HepG2 (cell line): ENCODE data around the gene TCF19. TPM values are rescaled to one million over a fixed set of nuclear protein-coding genes. Genes with fewer than 3 reads are reported as not detected.
A peak's percentile ranks its signal among the peaks of the same experiment; 100 is the strongest.

Experiments used
- ARHGAP35 ChIP-seq: sonication (generic); formaldehyde crosslinking; IDR thresholded peaks from 2 replicates; pipeline ENCODE4 v1.9.0; 2022; ENCODE audit warnings: mild to moderate bottlenecking, inconsistent platforms, moderate library complexity, missing genetic modification reagents, borderline replicate concordance
- FOXO4 ChIP-seq: sonication (generic); formaldehyde crosslinking; conservative IDR thresholded peaks from 2 replicates; pipeline ENCODE4 v1.8.1; 2023; ENCODE audit warnings: missing genetic modification reagents
- GTF2F1 ChIP-seq: fragments of 150-350 bp; IDR thresholded peaks from 2 replicates; pipeline ENCODE4 v1.6.1; 2014; ENCODE audit warnings: low read length
- JARID2 ChIP-seq: sonication (generic); formaldehyde crosslinking; IDR thresholded peaks from 2 replicates; pipeline ENCODE4 v1.8.1; 2023; ENCODE audit warnings: missing genetic modification reagents, inconsistent platforms; ENCODE audit not compliant: insufficient replicate concordance
- MXD3 ChIP-seq: IDR thresholded peaks from 2 replicates; pipeline ENCODE4 v1.6.1; 2016; ENCODE audit warnings: mild to moderate bottlenecking, missing biosample characterization, missing genetic modification reagents
- MZF1 ChIP-seq: sonication (generic); formaldehyde crosslinking; IDR thresholded peaks from 2 replicates; pipeline ENCODE4 v1.8.1; 2023; ENCODE audit warnings: mild to moderate bottlenecking, missing genetic modification reagents, borderline replicate concordance
- SAFB2 ChIP-seq: sonication (generic); formaldehyde crosslinking; IDR thresholded peaks from 2 replicates; pipeline ENCODE4 v1.5.1; 2020; ENCODE audit warnings: missing genetic modification reagents, low read depth, mild to moderate bottlenecking, borderline replicate concordance
- SIX4 ChIP-seq: sonication (generic); formaldehyde crosslinking; IDR thresholded peaks from 2 replicates; pipeline ENCODE4 v1.4.0; 2020; ENCODE audit warnings: missing genetic modification reagents
- TEAD2 ChIP-seq: sonication (generic); formaldehyde crosslinking; IDR thresholded peaks from 2 replicates; pipeline ENCODE4 v1.9.0; 2021; ENCODE audit warnings: missing genetic modification reagents
- ZBTB4 ChIP-seq: sonication (generic); formaldehyde crosslinking; IDR thresholded peaks from 2 replicates; pipeline ENCODE4 v1.4.0; 2020; ENCODE audit warnings: missing genetic modification reagents, mild to moderate bottlenecking, borderline replicate concordance
- ZNF503 ChIP-seq: sonication (generic); formaldehyde crosslinking; IDR thresholded peaks from 2 replicates; pipeline ENCODE4 v1.4.0; 2020; ENCODE audit warnings: missing genetic modification reagents
- ZNF530 ChIP-seq: sonication (generic); formaldehyde crosslinking; IDR thresholded peaks from 2 replicates; pipeline ENCODE4 v1.5.0; 2020; ENCODE audit warnings: low read depth, mild to moderate bottlenecking, missing genetic modification reagents
- ZNF646 ChIP-seq: sonication (generic); formaldehyde crosslinking; IDR thresholded peaks from 2 replicates; pipeline ENCODE4 v1.9.0; 2021; ENCODE audit warnings: mild to moderate bottlenecking, missing genetic modification reagents
- ZNF777 ChIP-seq: sonication (generic); formaldehyde crosslinking; IDR thresholded peaks from 2 replicates; pipeline ENCODE4 v1.4.0; 2020; ENCODE audit warnings: missing genetic modification reagents
- ZNF782 ChIP-seq: sonication (generic); formaldehyde crosslinking; IDR thresholded peaks from 2 replicates; pipeline ENCODE4 v1.4.0; 2020; ENCODE audit warnings: missing genetic modification reagents, mild to moderate bottlenecking, borderline replicate concordance
- polyA plus RNA-seq, 8 experiments: library from polyadenylated mRNA; depleted of rRNA in 3 of 8; stranded (reverse) in 7 of 8; unstranded in 1 of 8; fragments of >200 nt; fragmentation: Illumina TruSeq in 4 of 8; extraction: Trizol in 4 of 8; gene quantifications; 2 replicates each; pipeline versions ENCODE4 v1.2.1 to v1.2.3, GENCODE V29; 2011 to 2016; ENCODE audit warnings: low read depth in 4 of 8, missing spikeins in 1 of 8, mixed read lengths in 1 of 8; ENCODE audit not compliant: insufficient read depth in 1 of 8
- total RNA-seq, 5 experiments: library from RNA; depleted of rRNA; stranded (reverse); fragments of >200 nt; fragmentation: Illumina TruSeq; extraction: Trizol; gene quantifications; 2 replicates each; pipeline ENCODE4 v1.2.3, GENCODE V29; 2016; ENCODE audit warnings: low read depth in 1 of 5

The TCF19 gene
- total and polyA plus RNA-seq, 2 of the 13 experiments (the other 11 are each of a cell fraction or from before 2014, with no cell fraction given) = 4.9 to 22.2 TPM

GRCh38 chr6:31197559-31198305, 39.3 kb downstream of the TCF19 start (continued):
- TF ChIP-seq ZBTB4 (CRISPR knock-in tag) = no peak
- TF ChIP-seq ZNF530 (CRISPR knock-in tag) = no peak
- TF ChIP-seq ZNF503 (CRISPR knock-in tag) = no peak
- TF ChIP-seq ZNF646 (CRISPR knock-in tag) = peak; percentile 38
- 0 out of 2 replicates have a peak, but pooled peaks have one; percentile 27 for TF ChIP-seq ARHGAP35 (CRISPR knock-in tag)
- TF ChIP-seq MXD3 (CRISPR knock-in tag) = no peak
- no peak for TF ChIP-seq GTF2F1
- TF ChIP-seq SAFB2 (CRISPR knock-in tag) = no peak; the same call in 1 of the 2 replicates
- no peak for TF ChIP-seq MZF1 (CRISPR knock-in tag)
- no peak for TF ChIP-seq TEAD2 (CRISPR knock-in tag)
- no peak for TF ChIP-seq ZNF782 (CRISPR knock-in tag)
- TF ChIP-seq FOXO4 (CRISPR knock-in tag) = no peak
- no peak for TF ChIP-seq JARID2 (CRISPR knock-in tag)
- no peak for TF ChIP-seq ZNF777 (CRISPR knock-in tag)
- TF ChIP-seq SIX4 (CRISPR knock-in tag) = no peak
